Measurements from ENCODE around the gene TMEM14A. TPM values are rescaled to one million over a fixed set of nuclear protein-coding genes. Genes with fewer than 3 reads are reported as not detected.
"Not testable (repeated sequence)": the region's sequence is repeated elsewhere in the genome, so short reads cannot be mapped to it uniquely, and the experiment has no call there.

The TMEM14A gene
- total and polyA plus RNA-seq, 4 donors, result 25.3 to 79.3 (median 31.7) TPM

DNA sequence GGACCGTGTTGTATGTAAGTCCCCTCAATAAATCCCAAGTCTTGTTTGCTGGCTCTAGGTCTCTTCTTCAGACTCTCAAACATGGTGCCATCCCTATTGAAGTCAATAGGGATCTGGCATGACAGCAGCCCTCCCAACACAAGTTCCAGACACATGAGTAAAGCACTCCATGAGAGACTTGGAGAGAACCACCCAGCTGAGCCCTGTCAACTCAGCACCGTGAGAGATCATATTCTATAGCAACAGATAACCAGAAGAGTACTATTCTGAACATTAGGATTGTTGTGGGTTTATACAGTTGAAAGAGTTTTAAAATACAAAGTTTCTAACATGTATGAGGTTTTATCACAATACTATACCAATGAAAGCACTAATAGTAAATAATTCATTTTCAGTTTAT is 23.5 kb downstream of the TMEM14A start:
- ATAC-seq (ENCODE audit: low FRiP score) (no peak), DNase-seq (no peak)
- no peaks in the 10 kb centered on the region for H3K27me3 ChIP-seq (ENCODE audit: control insufficient read depth in 1 of 2, insufficient read depth in 2 of 2, low read length in 1 of 2)
- WGBS, 2 donors, result 96% methylated on average over 2 of the region's 2 CpGs
- H3K27ac ChIP-seq (ENCODE audit: low read depth in 1 of 2, low read length in 2 of 2), result no peak overlapping the region
- no peaks in the 10 kb centered on the region for H3K4me1 ChIP-seq (ENCODE audit: control insufficient read depth in 1 of 2, insufficient read depth in 2 of 2, low read length in 2 of 2)
- H3K36me3 ChIP-seq (ENCODE audit: control insufficient read depth in 1 of 2, insufficient read depth in 2 of 2, low read length in 1 of 2), result no peaks in the 10 kb centered on the region
- H3K4me3 ChIP-seq (ENCODE audit: low read length in 2 of 2), result no peak overlapping the region
- intact Hi-C loops (cut with DNase I), result no loop called here
- H3K9me3 ChIP-seq (ENCODE audit: control insufficient read depth, low read length), result no peaks in the 10 kb centered on the region

DNA sequence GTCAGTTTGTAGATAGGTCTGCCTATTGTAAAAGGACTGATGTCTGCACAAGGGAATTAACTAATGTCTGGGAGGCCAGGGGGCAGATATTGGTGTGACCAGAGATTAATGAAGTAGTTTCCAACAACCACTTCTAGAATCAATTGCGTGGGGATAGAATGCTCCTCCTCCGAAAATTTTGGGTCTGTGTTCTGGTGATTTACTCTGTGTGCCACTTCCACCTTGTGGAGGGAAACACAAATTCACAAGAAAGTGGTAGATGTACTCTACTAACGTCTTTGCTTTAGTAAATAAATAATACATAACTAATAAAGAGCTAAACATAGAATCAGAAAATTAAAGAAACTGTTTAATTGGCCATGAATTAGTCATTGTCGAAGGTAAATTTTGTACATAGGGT is 25.5 kb downstream of the TMEM14A start:
- Histone ChIP-seq H3K4me1 (ENCODE audit: control insufficient read depth in 1 of 2, insufficient read depth in 2 of 2, low read length in 2 of 2) (no peaks in the 10 kb centered on the region), H3K27ac (ENCODE audit: low read depth in 1 of 2, low read length in 2 of 2) (no peak overlapping the region), H3K4me3 (ENCODE audit: low read length in 2 of 2) (no peak overlapping the region), H3K27me3 (ENCODE audit: control insufficient read depth in 1 of 2, insufficient read depth in 2 of 2, low read length in 1 of 2) (no peaks in the 10 kb centered on the region), H3K9me3 (ENCODE audit: control insufficient read depth, low read length) (no peaks in the 10 kb centered on the region), H3K36me3 (ENCODE audit: control insufficient read depth in 1 of 2, insufficient read depth in 2 of 2, low read length in 1 of 2) (no peaks in the 10 kb centered on the region)
- ATAC-seq (ENCODE audit: low FRiP score) (no peak), DNase-seq (no peak)
- intact Hi-C loops (cut with DNase I), result no loop called here
- WGBS, 2 donors, result 76 to 79% methylated on average over 4 of the region's 4 CpGs

DNA sequence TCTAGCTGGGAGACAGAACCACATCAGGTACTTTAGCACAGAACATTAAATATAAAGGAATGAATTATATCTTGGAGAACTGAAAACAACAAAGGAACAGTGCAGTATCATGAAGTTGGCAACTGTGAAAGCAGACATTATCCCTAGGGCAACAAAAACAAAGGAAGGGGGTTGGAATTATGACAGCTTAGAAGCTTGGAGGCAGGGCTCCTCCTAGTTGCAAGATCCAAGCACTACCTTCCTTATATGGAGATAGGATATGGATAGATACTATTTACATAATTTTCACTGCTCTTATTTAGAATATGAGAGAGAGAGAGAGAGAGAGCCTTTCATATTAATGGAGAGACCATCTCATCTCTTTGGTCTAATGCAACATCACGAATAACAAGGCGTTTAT is 27.0 kb downstream of the TMEM14A start:
- WGBS, 2 donors, result 95 to 98% methylated on average over 2 of the region's 2 CpGs
- DNase-seq (no peak), ATAC-seq (ENCODE audit: low FRiP score) (no peak)
- H3K4me1 ChIP-seq (ENCODE audit: control insufficient read depth in 1 of 2, insufficient read depth in 2 of 2, low read length in 2 of 2), result no peaks in the 10 kb centered on the region
- H3K4me3 ChIP-seq (ENCODE audit: low read length in 2 of 2), result no peak overlapping the region
- intact Hi-C loops (cut with DNase I), result no loop called here
- no peaks in the 10 kb centered on the region for H3K9me3 ChIP-seq (ENCODE audit: control insufficient read depth, low read length)
- H3K36me3 ChIP-seq (ENCODE audit: control insufficient read depth in 1 of 2, insufficient read depth in 2 of 2, low read length in 1 of 2), result no peaks in the 10 kb centered on the region
- H3K27ac ChIP-seq (ENCODE audit: low read depth in 1 of 2, low read length in 2 of 2), result no peak overlapping the region
- H3K27me3 ChIP-seq (ENCODE audit: control insufficient read depth in 1 of 2, insufficient read depth in 2 of 2, low read length in 1 of 2), result no peaks in the 10 kb centered on the region

DNA sequence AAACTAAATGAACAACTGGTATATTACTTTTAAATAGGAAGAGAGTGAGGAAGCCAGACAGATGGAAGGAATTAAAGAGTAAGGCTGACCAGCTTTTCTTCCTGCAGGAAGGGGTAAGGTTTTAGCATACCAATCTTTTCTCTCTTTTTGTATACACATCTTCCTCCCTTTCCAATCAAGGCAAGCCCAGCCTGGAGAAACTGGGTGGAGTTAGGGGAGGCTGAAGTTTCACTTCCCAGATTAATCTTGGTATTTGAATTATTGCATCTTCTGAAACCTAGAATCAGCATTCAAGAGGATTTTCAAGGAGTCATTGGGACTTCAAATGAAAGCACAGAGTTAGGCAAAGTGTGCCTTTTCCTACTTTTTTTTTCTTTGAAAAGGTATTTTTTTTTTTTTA is 33.1 kb downstream of the TMEM14A start:
- Histone ChIP-seq H3K4me3 (ENCODE audit: low read length in 2 of 2) (no peak overlapping the region), H3K27me3 (ENCODE audit: control insufficient read depth in 1 of 2, insufficient read depth in 2 of 2, low read length in 1 of 2) (no peaks in the 10 kb centered on the region), H3K27ac (ENCODE audit: low read depth in 1 of 2, low read length in 2 of 2) (no peak overlapping the region), H3K9me3 (ENCODE audit: control insufficient read depth, low read length) (no peaks in the 10 kb centered on the region), H3K36me3 (ENCODE audit: control insufficient read depth in 1 of 2, insufficient read depth in 2 of 2, low read length in 1 of 2) (no peaks in the 10 kb centered on the region), H3K4me1 (ENCODE audit: control insufficient read depth in 1 of 2, insufficient read depth in 2 of 2, low read length in 2 of 2) (no peaks in the 10 kb centered on the region)
- ATAC-seq (ENCODE audit: low FRiP score) (no peak), DNase-seq (no peak)
- intact Hi-C loops (cut with DNase I), result no loop called here

DNA sequence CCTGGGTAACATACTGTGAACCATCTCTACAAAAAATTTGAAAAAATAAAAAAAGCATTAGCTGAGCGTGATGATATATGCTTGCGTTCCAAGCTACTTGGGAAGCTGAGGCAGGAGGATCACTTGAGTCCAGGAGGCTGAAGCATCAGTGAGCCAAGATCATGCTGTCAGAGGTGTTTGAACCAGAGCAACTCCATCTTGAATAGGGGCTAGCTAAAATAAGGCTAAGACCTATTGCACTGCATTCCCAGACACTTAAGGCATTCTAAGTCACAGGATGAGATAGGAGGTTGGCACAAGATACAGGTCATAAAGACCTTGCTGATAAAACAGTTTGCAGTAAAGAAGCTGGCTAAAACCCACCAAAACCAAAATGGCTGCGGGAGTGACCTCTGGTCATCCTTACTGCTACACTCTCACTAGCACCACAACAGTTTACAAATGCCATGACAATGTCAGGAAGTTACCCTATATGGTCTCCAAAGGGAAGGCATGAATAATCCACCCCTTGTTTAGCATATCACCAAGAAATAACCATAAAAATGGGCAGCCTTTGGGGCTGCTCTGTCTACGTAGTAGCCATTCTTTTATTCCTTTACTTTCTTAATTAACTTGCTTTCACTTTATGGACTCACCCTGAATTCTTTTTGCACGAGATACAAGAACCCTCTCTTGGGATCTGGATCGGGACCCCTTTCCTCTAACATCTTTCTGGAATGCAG is 34.0 kb downstream of the TMEM14A start:
- H3K4me1 ChIP-seq (ENCODE audit: control insufficient read depth in 1 of 2, insufficient read depth in 2 of 2, low read length in 2 of 2); intact Hi-C loops (cut with DNase I); H3K36me3 ChIP-seq (ENCODE audit: control insufficient read depth in 1 of 2, insufficient read depth in 2 of 2, low read length in 1 of 2); H3K27ac ChIP-seq (ENCODE audit: low read depth in 1 of 2, low read length in 2 of 2); H3K4me3 ChIP-seq (ENCODE audit: low read length in 2 of 2); DNase-seq; H3K27me3 ChIP-seq (ENCODE audit: control insufficient read depth in 1 of 2, insufficient read depth in 2 of 2, low read length in 1 of 2); H3K9me3 ChIP-seq (ENCODE audit: control insufficient read depth, low read length); ATAC-seq (ENCODE audit: low FRiP score): not testable (repeated sequence)
- WGBS, 2 donors, result 92 to 94% methylated on average over 6 of the region's 6 CpGs

DNA sequence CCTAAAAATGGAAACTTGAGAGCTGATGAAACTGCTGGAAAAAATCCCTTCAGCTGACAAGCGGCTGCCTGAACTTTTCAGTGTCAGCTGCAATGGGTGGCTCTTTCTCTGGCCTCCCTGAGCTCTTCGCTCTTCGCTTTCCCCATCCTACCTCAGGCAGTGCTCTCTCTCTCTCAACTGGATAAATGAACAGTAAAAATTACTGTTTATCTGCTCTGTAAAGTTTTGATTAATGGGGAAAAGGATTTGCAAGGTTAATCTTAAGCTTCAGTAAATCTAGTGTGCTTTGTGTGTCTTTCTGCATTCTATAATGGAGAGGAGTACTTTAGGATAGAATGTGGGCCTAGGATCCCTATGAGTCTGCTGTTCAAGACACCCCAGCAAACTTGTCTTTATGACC is 35.1 kb downstream of the TMEM14A start:
- DNase-seq, result no peak
- no peaks in the 10 kb centered on the region for H3K4me1 ChIP-seq (ENCODE audit: control insufficient read depth in 1 of 2, insufficient read depth in 2 of 2, low read length in 2 of 2)
- H3K27me3 ChIP-seq (ENCODE audit: control insufficient read depth in 1 of 2, insufficient read depth in 2 of 2, low read length in 1 of 2), result no peaks in the 10 kb centered on the region
- H3K4me3 ChIP-seq (ENCODE audit: low read length in 2 of 2), result no peak overlapping the region
- 93 to 96% methylated on average over 3 of the region's 3 CpGs for WGBS, 2 donors
- intact Hi-C loops (cut with DNase I), result no loop called here
- H3K36me3 ChIP-seq (ENCODE audit: control insufficient read depth in 1 of 2, insufficient read depth in 2 of 2, low read length in 1 of 2), result no peaks in the 10 kb centered on the region
- ATAC-seq (ENCODE audit: low FRiP score), result no peak
- H3K9me3 ChIP-seq (ENCODE audit: control insufficient read depth, low read length), result no peaks in the 10 kb centered on the region
- H3K27ac ChIP-seq (ENCODE audit: low read depth in 1 of 2, low read length in 2 of 2), result no peak overlapping the region

DNA sequence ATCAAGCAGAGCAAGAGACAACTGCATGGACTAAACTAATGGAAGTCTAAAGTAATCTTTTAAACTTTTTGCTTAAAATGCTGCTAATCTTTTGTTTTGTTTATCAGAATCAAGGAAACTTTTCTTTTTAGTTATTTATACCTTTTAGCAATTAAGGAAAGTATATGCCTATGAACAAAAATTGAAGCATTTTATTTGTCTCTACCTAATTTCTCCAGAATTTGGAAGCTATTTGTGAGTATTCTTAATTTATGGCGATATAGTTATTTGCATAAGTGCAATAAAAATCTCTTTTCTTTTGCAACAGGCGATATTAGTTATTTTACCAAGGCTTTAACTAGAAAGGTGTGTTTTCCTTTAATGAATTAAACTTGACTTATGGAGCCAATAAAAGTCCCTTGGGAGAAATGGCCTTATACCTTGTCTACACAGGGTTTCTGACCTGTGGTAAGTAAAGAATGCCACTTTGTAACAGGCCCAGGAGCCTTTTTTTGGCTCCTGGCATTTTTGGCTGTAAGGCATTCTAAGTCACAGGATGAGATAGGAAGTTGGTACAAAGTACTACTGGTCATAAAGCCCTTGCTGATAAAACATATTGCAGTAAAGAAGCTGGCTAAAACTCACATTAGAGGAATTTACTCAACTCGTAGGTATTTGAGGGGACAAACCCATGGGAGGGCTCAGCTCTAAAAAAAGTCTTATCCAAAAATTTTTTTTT is 37.2 kb downstream of the TMEM14A start:
- no peaks in the 10 kb centered on the region for H3K36me3 ChIP-seq (ENCODE audit: control insufficient read depth in 1 of 2, insufficient read depth in 2 of 2, low read length in 1 of 2)
- ATAC-seq (ENCODE audit: low FRiP score) (no peak), DNase-seq (no peak)
- no peaks in the 10 kb centered on the region for H3K9me3 ChIP-seq (ENCODE audit: control insufficient read depth, low read length)
- 78 to 82% methylated on average over 3 of the region's 3 CpGs for WGBS, 2 donors
- H3K27ac ChIP-seq (ENCODE audit: low read depth in 1 of 2, low read length in 2 of 2), result no peak overlapping the region
- no peaks in the 10 kb centered on the region for H3K4me1 ChIP-seq (ENCODE audit: control insufficient read depth in 1 of 2, insufficient read depth in 2 of 2, low read length in 2 of 2)
- H3K27me3 ChIP-seq (ENCODE audit: control insufficient read depth in 1 of 2, insufficient read depth in 2 of 2, low read length in 1 of 2), result no peaks in the 10 kb centered on the region
- intact Hi-C loops (cut with DNase I), result no loop called here
- H3K4me3 ChIP-seq (ENCODE audit: low read length in 2 of 2), result no peak overlapping the region

DNA sequence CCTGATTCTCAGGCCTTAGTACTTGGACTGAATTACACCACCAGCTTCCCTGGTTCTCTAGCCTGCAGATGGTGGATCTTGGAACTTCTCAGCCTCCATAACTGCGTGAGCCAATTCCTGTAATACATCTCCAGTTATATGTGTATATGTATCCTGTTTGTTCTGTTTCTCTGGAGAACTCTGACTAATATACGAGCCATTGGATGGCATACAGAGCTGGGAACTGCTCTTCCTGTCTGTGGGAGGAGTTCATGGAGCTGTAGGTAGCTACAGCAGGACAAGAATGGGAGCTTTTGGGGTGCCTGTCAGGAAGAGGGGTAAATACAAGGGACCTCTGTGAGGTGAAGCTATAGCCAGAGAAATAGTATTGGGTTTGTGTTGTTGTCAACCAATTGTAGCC is 41.2 kb downstream of the TMEM14A start:
- no peak for ATAC-seq (ENCODE audit: low FRiP score)

DNA sequence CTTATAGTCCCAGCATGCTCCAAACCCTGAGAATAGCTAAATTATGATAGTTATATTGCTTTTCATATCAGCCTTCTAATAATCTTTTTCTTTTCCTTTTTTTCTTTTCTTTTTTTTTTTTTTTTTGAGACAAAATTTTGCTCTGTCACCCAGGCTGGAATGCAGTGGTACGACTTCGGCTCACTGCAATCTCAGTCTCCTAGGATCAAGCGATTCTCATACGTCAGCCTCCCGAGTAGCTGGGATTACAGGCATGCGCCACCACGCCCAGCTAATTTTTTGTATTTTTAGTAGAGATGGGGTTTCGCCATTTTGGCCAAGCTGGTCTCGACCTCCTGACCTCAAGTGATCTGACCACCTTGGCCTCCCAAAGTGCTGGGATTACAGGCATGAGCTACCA is 43.8 kb downstream of the TMEM14A start:
- H3K27ac ChIP-seq (ENCODE audit: low read depth in 1 of 2, low read length in 2 of 2); ATAC-seq (ENCODE audit: low FRiP score); intact Hi-C loops (cut with DNase I); H3K36me3 ChIP-seq (ENCODE audit: control insufficient read depth in 1 of 2, insufficient read depth in 2 of 2, low read length in 1 of 2); H3K9me3 ChIP-seq (ENCODE audit: control insufficient read depth, low read length); DNase-seq; H3K4me1 ChIP-seq (ENCODE audit: control insufficient read depth in 1 of 2, insufficient read depth in 2 of 2, low read length in 2 of 2); H3K4me3 ChIP-seq (ENCODE audit: low read length in 2 of 2); H3K27me3 ChIP-seq (ENCODE audit: control insufficient read depth in 1 of 2, insufficient read depth in 2 of 2, low read length in 1 of 2): not testable (repeated sequence)
- WGBS, 2 donors, result 94 to 95% methylated on average over 9 of the region's 9 CpGs

More for the DNA sequence above, 41.2 kb downstream of the TMEM14A start:
- Histone ChIP-seq H3K4me1 (ENCODE audit: control insufficient read depth in 1 of 2, insufficient read depth in 2 of 2, low read length in 2 of 2) (no peaks in the 10 kb centered on the region), H3K4me3 (ENCODE audit: low read length in 2 of 2) (no peak overlapping the region), H3K36me3 (ENCODE audit: control insufficient read depth in 1 of 2, insufficient read depth in 2 of 2, low read length in 1 of 2) (no peaks in the 10 kb centered on the region), H3K27me3 (ENCODE audit: control insufficient read depth in 1 of 2, insufficient read depth in 2 of 2, low read length in 1 of 2) (no peaks in the 10 kb centered on the region), H3K27ac (ENCODE audit: low read depth in 1 of 2, low read length in 2 of 2) (no peak overlapping the region), H3K9me3 (ENCODE audit: control insufficient read depth, low read length) (no peaks in the 10 kb centered on the region)
- DNase-seq, result no peak
- 80 to 84% methylated on average over 2 of the region's 2 CpGs for WGBS, 2 donors
- intact Hi-C loops (cut with DNase I), result no loop called here

All from aorta (tissue), 5 donors.